Lower leg skin (tissue), 3 donors: Measurements from ENCODE around the gene CRTC1.

ENCODE experiments used
- POLR2A ChIP-seq, 2 donors: fragments of 450-650 bp; IDR thresholded peaks; one replicate each; pipeline ENCODE4 v1.6.1; 2016 to 2017; ENCODE audit warnings: antibody characterized with exemption in 2 of 2, mild to moderate bottlenecking in 1 of 2, moderate library complexity in 1 of 2
- TF ChIP-seq, protein P1 (sequence below), 3 donors: fragments of 450-650 bp; IDR thresholded peaks; one replicate each; pipeline ENCODE4 v1.5.1; 2016; ENCODE audit warnings: antibody characterized with exemption in 3 of 3, mild to moderate bottlenecking in 3 of 3, moderate library complexity in 2 of 3

DNA sequence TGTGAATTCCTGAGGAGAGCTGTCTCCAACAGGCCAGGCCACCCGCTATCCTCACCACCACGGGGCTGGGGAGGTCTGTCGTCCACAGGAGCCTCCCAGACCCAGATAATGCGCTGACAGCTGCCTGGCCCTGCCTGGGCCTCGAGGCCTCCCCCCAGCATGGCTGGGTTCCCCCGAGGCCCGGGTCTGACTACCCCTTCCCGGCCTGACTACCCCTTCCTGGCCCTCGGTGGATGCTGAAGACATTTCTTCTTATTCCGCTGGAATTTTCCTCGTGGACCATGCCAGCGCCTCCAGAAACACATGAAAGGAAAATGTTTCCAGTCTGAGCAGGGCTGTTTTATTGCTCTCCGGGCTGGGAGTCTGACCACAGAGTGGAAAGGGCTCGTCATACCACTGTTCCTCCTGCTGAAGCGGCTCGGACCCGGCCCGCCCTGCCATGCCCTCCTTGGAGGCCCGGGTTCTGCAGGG is 124.4 kb downstream of the CRTC1 start:
- TF ChIP-seq, protein P1, sequence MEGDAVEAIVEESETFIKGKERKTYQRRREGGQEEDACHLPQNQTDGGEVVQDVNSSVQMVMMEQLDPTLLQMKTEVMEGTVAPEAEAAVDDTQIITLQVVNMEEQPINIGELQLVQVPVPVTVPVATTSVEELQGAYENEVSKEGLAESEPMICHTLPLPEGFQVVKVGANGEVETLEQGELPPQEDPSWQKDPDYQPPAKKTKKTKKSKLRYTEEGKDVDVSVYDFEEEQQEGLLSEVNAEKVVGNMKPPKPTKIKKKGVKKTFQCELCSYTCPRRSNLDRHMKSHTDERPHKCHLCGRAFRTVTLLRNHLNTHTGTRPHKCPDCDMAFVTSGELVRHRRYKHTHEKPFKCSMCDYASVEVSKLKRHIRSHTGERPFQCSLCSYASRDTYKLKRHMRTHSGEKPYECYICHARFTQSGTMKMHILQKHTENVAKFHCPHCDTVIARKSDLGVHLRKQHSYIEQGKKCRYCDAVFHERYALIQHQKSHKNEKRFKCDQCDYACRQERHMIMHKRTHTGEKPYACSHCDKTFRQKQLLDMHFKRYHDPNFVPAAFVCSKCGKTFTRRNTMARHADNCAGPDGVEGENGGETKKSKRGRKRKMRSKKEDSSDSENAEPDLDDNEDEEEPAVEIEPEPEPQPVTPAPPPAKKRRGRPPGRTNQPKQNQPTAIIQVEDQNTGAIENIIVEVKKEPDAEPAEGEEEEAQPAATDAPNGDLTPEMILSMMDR (IDR thresholded peaks at IDR 0.05): no peak
- no peak for TF ChIP-seq POLR2A (IDR thresholded peaks at IDR 0.05)
